Middle frontal gyrus (tissue), 1 donor: ENCODE data around the gene PPP1CC.
"Not testable (repeated sequence)": the region's sequence is repeated elsewhere in the genome, so short reads cannot be mapped to it uniquely, and the experiment has no call there.

Experiments
- DNase-seq: peaks from one replicate; pipeline ENCODE4 v3.0.0-alpha.2; 2015; ENCODE audit warnings: low spot score; ENCODE audit errors: extremely low spot score

PPP1CC gene

DNA sequence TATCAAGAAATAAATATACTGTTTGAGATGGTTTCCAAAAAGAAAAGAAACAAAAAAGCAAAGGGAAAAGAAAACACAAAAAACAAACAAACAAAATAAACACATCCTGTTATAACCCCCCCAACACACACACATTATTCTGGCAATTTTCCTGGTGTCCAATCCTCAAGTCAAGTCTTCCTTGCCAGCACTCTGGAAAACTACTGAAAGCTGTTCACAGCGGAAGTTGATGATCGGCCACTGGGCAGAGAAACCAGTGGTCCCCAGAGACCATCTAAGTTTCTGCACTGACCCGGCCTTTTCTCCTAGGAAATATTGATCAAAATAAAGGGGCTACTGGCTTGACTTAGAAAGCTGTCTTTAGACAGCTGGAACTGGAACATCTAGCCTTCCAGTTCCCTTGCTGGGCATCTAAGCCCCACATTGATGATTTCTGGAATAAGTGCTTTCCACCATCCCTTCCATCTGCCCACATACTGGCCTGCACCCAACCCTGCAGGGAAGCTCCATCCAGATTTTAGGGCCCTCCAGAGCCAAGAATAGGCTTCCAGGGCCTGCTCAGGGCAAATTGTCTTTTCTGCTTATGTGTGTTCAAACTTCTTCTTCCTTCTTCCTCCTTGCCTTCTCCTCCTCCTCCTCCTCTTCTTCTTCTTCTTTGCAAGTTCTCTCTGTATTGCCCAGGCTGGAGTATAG lies 11.6 kb upstream of the PPP1CC start:
- DNase-seq, result no peak

- DNase-seq, result no peak
Measured at GRCh38 chr12:110750784-110751461, 8.2 kb upstream of the PPP1CC start.

DNA sequence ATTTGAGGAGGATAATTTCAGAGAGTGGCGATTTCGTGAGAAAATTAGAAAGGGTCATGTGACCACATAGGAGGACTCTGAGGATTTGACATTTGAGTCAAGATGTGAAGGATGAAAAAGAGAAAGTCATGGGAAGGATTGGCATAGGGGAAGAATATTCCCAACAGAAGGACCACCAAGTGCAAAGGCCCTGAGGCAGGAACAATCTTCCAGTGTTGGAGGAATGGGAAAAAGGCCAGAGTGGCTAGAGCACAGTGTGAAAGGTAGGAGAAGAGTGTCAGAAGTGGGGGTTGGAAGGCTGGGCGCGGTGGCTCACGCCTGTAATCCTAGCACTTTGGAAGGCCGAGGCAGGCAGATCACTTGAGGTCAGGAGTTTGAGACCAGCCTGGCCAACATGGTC lies 3.9 kb upstream of the PPP1CC start:
- no peak for DNase-seq

DNA sequence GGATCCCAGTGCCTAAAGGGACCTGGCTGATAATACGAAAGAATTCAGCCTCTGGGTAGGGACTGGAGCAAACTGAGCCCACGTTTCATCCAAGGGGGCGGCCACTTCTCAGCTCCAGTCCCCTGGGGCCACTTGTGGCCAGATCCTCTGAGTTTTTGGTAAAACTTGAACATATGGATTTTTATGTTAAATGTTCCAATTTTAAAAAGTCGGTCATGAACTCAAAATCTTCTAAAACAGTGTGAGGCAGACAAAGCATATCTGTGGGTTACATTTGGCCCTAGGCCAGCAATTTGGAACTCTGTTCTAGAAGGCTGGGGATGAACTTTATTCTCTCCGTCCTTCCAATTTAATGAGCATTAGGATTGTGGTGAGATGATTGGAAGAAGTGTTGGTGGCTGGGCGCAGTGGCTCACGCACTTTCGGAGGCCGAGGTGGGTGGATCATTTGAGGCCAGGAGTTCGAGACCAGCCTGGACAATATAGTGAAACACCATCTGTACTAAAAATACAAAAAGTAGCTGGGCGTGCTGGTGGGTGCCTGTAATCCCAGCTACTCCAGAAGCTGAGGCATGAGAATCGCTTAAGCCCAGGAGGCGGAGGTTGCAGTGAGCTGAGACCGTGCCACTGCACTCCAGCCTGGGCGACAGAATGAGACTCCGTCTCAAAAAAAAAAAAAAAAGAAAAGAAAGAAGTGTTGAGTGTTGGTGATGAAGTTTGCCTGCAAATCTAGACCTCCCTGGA lies 3.0 kb upstream of the PPP1CC start:
- no peak for DNase-seq

GRCh38 chr12:110744601-110745264 lies 2.0 kb upstream of the PPP1CC start:
- DNase-seq, result no peak

GRCh38 chr12:110744151-110744571 lies 1.5 kb upstream of the PPP1CC start:
- DNase-seq, result peak; percentile 69

DNA sequence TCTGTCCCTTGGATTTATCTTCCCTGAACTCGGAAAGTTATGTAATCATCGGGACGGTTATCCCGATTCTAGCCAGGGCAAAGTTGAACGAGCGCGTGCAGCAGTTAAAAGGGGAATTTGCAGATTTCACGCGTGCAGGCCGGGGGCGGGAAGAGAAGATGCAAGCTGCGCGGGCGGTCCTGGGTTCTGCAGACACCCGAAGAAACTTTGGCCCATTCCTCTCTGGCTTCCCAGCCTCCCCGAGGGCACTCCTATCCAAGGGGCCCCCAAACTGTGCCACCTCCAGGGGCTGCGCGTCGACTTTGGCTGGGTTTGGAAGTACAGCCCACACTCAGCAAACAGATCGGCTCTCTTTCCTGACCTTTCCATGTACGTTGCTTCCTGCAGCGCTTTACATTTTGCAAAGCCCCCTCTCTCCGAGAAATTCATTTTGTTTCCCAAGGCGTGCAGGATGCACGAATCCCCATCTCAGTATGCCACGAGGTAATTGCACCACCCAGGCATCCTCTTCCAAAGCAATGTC lies 941 bp upstream of the PPP1CC start:
- DNase-seq, result peak; percentile 5

- no peak for DNase-seq
Measured at GRCh38 chr12:110742096-110742717, 484 bp downstream of the PPP1CC start.

GRCh38 chr12:110741341-110742095 lies 1.2 kb downstream of the PPP1CC start:
- DNase-seq, result no peak

DNA sequence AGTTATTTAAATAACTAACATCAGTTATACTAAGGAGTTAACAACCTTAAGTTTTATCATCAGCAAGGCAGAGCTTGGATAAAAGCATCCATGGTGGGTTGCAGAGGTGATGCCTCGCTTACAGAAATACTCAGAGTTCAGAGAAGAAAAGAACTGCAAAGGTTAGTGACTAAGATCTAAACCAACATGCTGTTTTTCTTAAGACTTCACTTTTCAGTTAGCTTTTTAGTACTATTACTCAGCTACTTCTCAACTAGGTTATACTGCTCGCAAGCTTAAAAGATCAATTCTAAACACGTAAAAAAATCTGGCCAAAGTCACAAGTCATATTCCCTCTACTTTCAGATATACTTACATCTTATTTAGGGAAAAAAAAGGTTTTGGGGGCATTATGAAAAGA lies 2.8 kb downstream of the PPP1CC start:
- DNase-seq, result no peak

DNA sequence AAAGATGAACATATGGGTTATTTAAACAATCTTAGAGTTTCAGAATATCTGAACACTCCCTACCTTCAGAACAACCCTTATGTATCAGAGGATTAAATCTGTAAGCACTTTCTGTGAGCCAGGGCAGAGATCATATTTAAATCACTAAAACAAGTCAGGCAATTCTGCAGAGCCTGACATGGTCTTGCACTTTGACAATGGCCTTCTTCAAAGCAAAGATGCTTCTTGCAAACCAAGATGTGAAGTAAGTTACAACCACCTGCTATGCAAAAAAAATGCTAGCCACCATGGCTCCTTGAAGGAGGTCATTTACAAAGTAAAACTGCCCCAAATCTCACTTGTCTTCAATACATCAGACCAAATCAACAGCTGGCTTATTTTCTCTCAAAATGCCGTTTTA lies 3.2 kb downstream of the PPP1CC start:
- no peak for DNase-seq

- DNase-seq, result no peak
Measured at GRCh38 chr12:110737532-110737931, 5.2 kb downstream of the PPP1CC start.

GRCh38 chr12:110737016-110737415 lies 5.7 kb downstream of the PPP1CC start:
- DNase-seq, result not testable (repeated sequence)

- no peak for DNase-seq
Measured at GRCh38 chr12:110733900-110734299, 8.8 kb downstream of the PPP1CC start.

DNA sequence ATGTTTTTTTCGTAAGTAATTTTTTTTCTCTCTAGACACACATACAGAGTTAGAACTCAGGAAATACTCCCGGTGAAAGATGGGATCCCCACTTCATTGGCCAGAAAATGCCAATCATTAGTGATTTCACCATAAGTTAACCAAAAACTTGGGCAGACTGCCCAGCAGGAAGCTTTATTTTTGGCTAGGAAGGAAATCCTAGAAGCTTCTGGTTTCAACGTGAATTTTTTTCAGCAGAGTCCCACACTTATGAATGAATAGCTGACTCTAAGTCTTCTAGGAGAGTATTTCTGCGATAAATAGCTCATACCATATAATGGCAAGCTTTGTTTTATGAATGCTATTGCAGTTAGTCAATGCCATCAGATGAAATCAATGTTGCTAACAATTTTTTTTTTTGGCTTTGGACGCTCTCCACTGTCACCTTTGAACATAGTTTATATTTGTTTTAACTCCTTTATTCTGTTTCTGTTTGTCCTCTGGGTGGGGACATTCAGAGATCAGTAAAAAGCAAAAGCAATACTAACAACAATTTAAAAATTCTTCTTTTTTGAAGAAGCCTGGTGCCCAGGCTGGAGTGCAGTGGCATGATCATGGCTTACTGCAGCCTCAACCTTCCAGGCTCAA lies 9.5 kb downstream of the PPP1CC start:
- no peak for DNase-seq

- DNase-seq, result no peak
Measured at GRCh38 chr12:110732572-110732971, 10.1 kb downstream of the PPP1CC start.

DNA sequence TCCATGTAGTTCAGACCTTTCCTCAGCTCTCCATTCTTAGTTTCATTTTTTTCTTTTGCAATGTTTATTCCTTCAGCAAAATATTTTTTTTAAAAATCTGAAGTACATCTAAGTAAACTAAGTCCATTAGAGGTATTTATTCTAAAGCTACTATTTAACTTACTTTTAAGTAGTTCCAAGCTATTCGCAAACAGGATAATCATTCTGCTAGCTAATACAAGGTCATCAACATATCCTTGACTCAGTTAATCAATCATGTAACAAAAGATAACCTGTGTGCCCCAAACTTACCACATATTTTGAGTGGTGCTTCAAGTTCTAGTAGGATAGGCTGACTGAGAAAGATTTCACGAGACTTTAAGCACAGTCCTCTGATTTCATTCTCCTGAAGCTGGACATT lies 11.2 kb downstream of the PPP1CC start:
- no peak for DNase-seq

- no peak for DNase-seq
Measured at GRCh38 chr12:110728628-110729027, 14.1 kb downstream of the PPP1CC start.

DNA sequence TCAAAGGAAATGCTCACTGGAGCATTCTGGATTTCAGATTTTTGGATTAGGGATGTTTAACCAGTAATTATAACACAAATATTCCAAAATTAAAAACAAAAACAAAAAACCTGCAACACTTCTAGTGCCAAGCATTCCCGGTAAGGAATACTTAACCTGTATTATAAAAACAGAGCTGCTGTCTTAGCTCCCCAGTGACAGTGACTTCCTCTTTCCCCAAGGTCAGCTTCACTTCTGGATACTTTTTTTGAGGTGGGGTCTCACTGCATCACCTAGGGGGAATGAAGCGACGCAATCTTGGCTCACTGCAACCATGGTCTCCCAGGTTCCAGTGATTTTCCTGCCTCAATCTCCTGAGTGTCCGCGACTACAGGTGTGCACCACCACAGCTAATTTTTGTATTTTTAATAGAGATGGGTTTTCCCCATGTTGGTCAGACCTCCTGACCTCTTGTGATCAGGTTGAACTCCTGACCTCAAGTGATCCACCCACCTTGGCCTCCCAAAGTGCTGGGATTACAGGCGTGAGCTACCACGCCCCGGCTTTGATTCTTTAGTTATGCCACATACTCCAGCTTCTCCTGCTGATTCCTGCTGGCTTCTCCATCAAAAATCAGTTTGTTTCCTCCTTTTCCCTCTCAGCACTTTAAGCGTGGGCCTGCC lies 15.9 kb downstream of the PPP1CC start:
- no peak for DNase-seq
